ENCODE measurements around the gene HMGCL.
A peak's percentile ranks its signal among the peaks of the same experiment; 100 is the strongest.
"Not testable (repeated sequence)": the region's sequence is repeated elsewhere in the genome, so short reads cannot be mapped to it uniquely, and the experiment has no call there.

Gene HMGCL

GRCh38 chr1:23825076-23825761 is at the start of gene HMGCL:
Gene HMGCL (minus strand): TSS chr1:23825429. CDS start chr1:23825415, 14 bp downstream.
- DNase-seq (ENCODE audit: low read depth), result peak; percentile 70

- DNase-seq (ENCODE audit: low read depth), result no peak
Observed at GRCh38 chr1:23872421-23872820, 47.2 kb upstream of the HMGCL start.

- DNase-seq (ENCODE audit: low read depth), result no peak
Observed at GRCh38 chr1:23869051-23869450, 43.8 kb upstream of the HMGCL start.

- DNase-seq (ENCODE audit: low read depth), result no peak
Observed at GRCh38 chr1:23868557-23869016, 43.4 kb upstream of the HMGCL start.

- DNase-seq (ENCODE audit: low read depth), result peak; percentile 82
Observed at GRCh38 chr1:23867895-23868556, 42.8 kb upstream of the HMGCL start, which contains the start of gene FUCA1. Gene FUCA1 (minus strand): TSS chr1:23868290. CDS start chr1:23868286, 4 bp downstream.

- DNase-seq (ENCODE audit: low read depth), result no peak
Observed at GRCh38 chr1:23867542-23867894, 42.3 kb upstream of the HMGCL start.

GRCh38 chr1:23865543-23865930 is 40.3 kb upstream of the HMGCL start:
- DNase-seq (ENCODE audit: low read depth), result no peak

GRCh38 chr1:23864801-23865542 is 39.7 kb upstream of the HMGCL start:
- DNase-seq (ENCODE audit: low read depth), result no peak

- no peak for DNase-seq (ENCODE audit: low read depth)
Observed at GRCh38 chr1:23862640-23863039, 37.4 kb upstream of the HMGCL start.

GRCh38 chr1:23854568-23854967 is 29.3 kb upstream of the HMGCL start:
- no peak for DNase-seq (ENCODE audit: low read depth)

- DNase-seq (ENCODE audit: low read depth), result not testable (repeated sequence)
Observed at GRCh38 chr1:23853124-23853523, 27.9 kb upstream of the HMGCL start.

GRCh38 chr1:23851406-23851805 is 26.2 kb upstream of the HMGCL start:
- not testable (repeated sequence) for DNase-seq (ENCODE audit: low read depth)

GRCh38 chr1:23848673-23849616 is 23.7 kb upstream of the HMGCL start:
- DNase-seq (ENCODE audit: low read depth), result no peak

GRCh38 chr1:23847482-23848095 is 22.4 kb upstream of the HMGCL start:
- DNase-seq (ENCODE audit: low read depth), result not testable (repeated sequence)

GRCh38 chr1:23845163-23845562 is 19.9 kb upstream of the HMGCL start:
- no peak for DNase-seq (ENCODE audit: low read depth)

- DNase-seq (ENCODE audit: low read depth), result no peak
Observed at GRCh38 chr1:23843644-23844043, 18.4 kb upstream of the HMGCL start.

- DNase-seq (ENCODE audit: low read depth), result peak; percentile 57
Observed at GRCh38 chr1:23838401-23838866, 13.2 kb upstream of the HMGCL start.

GRCh38 chr1:23837908-23838307 is 12.7 kb upstream of the HMGCL start:
- no peak for DNase-seq (ENCODE audit: low read depth)

- DNase-seq (ENCODE audit: low read depth), result no peak
Observed at GRCh38 chr1:23836037-23836436, 10.8 kb upstream of the HMGCL start.

GRCh38 chr1:23834156-23834555 is 8.9 kb upstream of the HMGCL start:
- not testable (repeated sequence) for DNase-seq (ENCODE audit: low read depth)

GRCh38 chr1:23827717-23828116 is 2.5 kb upstream of the HMGCL start:
- no peak for DNase-seq (ENCODE audit: low read depth)
